ENCODE data around the gene WIPF1.

GRCh38 chr2:174607989-174608865 lies 10.6 kb upstream of the WIPF1 start:
- TF ChIP-seq CTCF (conservative IDR thresholded peaks at IDR 0.05) (no peak), ZFX (IDR thresholded peaks at IDR 0.05) (no peak)

Measured in C4-2B (cell line).